ENCODE results near the gene ATP2A3.

The ATP2A3 gene

GRCh38 chr17:3969963-3970362 is 5.7 kb upstream of the ATP2A3 start:
- Histone ChIP-seq H2AFZ (ENCODE audit: insufficient read depth, low read length, poor library complexity) (no peak overlapping the region), H4K8ac (ENCODE audit: low read depth, low read length) (no peak overlapping the region), H2AK5ac (ENCODE audit: low read length) (no peak overlapping the region), H2BK120ac (ENCODE audit: insufficient read depth, low read length, poor library complexity) (no peak overlapping the region), H2BK12ac (ENCODE audit: low read length) (no peak overlapping the region), H2BK5ac (ENCODE audit: low read depth, low read length, poor library complexity) (no peak overlapping the region), H3K23ac (ENCODE audit: low read length) (no peak overlapping the region), H3K36me3 (ENCODE audit: control insufficient read depth in 1 of 2, insufficient read depth in 2 of 2, low read length in 2 of 2) (no peaks in the 10 kb centered on the region), H3K79me1 (ENCODE audit: low read length) (no peaks in the 10 kb centered on the region), H3K4me1 (ENCODE audit: control insufficient read depth in 1 of 2, insufficient read depth in 2 of 2, low read length in 2 of 2) (peaks cover 4 to 6% of the 10 kb centered on the region in 2 experiments), H3K4ac (ENCODE audit: low read depth, low read length) (no peak overlapping the region), H3K4me3 (ENCODE audit: low read depth, low read length) (no peak overlapping the region), H3K27me3 (ENCODE audit: insufficient read depth, low read length) (peaks cover 5% of the 10 kb centered on the region), H3K9me3 (ENCODE audit: insufficient read depth, low read depth, low read length) (peaks cover 6% of the 10 kb centered on the region), H3K27ac (ENCODE audit: low read depth, low read length) (no peak overlapping the region), H3K9ac (ENCODE audit: low read length) (no peak overlapping the region), H3K14ac (ENCODE audit: low read length) (no peak overlapping the region), H3K4me2 (ENCODE audit: low read length) (no peak overlapping the region), H3K79me2 (ENCODE audit: control insufficient read depth, insufficient read depth, low read length, poor library complexity) (no peaks in the 10 kb centered on the region), H4K91ac (ENCODE audit: low read depth, low read length) (no peak overlapping the region), H4K12ac (ENCODE audit: low read depth, low read length) (no peak overlapping the region), H3K18ac (ENCODE audit: low read length) (no peak overlapping the region)
- no peak for DNase-seq
- no CpG with 5 or more reads among the region's 7 CpGs for WGBS (ENCODE audit: extremely low coverage, insufficient coverage, insufficient read length)

GRCh38 chr17:3968886-3969524 is 4.8 kb upstream of the ATP2A3 start:
- no peaks in the 10 kb centered on the region for H3K36me3 ChIP-seq (ENCODE audit: control insufficient read depth in 1 of 2, insufficient read depth in 2 of 2, low read length in 2 of 2)
- no peak overlapping the region for H4K8ac ChIP-seq (ENCODE audit: low read depth, low read length)
- H3K14ac ChIP-seq (ENCODE audit: low read length): no peak overlapping the region
- no peak overlapping the region for H2AFZ ChIP-seq (ENCODE audit: insufficient read depth, low read length, poor library complexity)
- no peak overlapping the region for H3K4me3 ChIP-seq (ENCODE audit: low read depth, low read length)
- no CpG with 5 or more reads among the region's 18 CpGs for WGBS (ENCODE audit: extremely low coverage, insufficient coverage, insufficient read length)
- no peaks in the 10 kb centered on the region for H3K79me2 ChIP-seq (ENCODE audit: control insufficient read depth, insufficient read depth, low read length, poor library complexity)
- peaks cover 14% of the 10 kb centered on the region for H3K27me3 ChIP-seq (ENCODE audit: insufficient read depth, low read length)
- no peak overlapping the region for H4K12ac ChIP-seq (ENCODE audit: low read depth, low read length)
- H3K9me3 ChIP-seq (ENCODE audit: insufficient read depth, low read depth, low read length): peaks cover 3% of the 10 kb centered on the region
- H4K91ac ChIP-seq (ENCODE audit: low read depth, low read length): no peak overlapping the region
- H3K23ac ChIP-seq (ENCODE audit: low read length): no peak overlapping the region
- H3K4ac ChIP-seq (ENCODE audit: low read depth, low read length): no peak overlapping the region
- H2BK120ac ChIP-seq (ENCODE audit: insufficient read depth, low read length, poor library complexity): no peak overlapping the region
- no peak overlapping the region for H3K4me2 ChIP-seq (ENCODE audit: low read length)
- no peak overlapping the region for H2AK5ac ChIP-seq (ENCODE audit: low read length)
- H2BK12ac ChIP-seq (ENCODE audit: low read length): no peak overlapping the region
- DNase-seq: no peak
- H3K18ac ChIP-seq (ENCODE audit: low read length): no peak overlapping the region
- no peak overlapping the region for H2BK5ac ChIP-seq (ENCODE audit: low read depth, low read length, poor library complexity)
- H3K9ac ChIP-seq (ENCODE audit: low read length): no peak overlapping the region
- H3K4me1 ChIP-seq (ENCODE audit: control insufficient read depth in 1 of 2, insufficient read depth in 2 of 2, low read length in 2 of 2): peaks cover 4 to 6% of the 10 kb centered on the region in 2 experiments
- no peaks in the 10 kb centered on the region for H3K79me1 ChIP-seq (ENCODE audit: low read length)
- no peak overlapping the region for H3K27ac ChIP-seq (ENCODE audit: low read depth, low read length)

GRCh38 chr17:3968015-3968414 is 3.8 kb upstream of the ATP2A3 start:
- no peak overlapping the region for H2AFZ ChIP-seq (ENCODE audit: insufficient read depth, low read length, poor library complexity)
- H4K8ac ChIP-seq (ENCODE audit: low read depth, low read length): no peak overlapping the region
- no peak overlapping the region for H4K12ac ChIP-seq (ENCODE audit: low read depth, low read length)
- no peak overlapping the region for H4K91ac ChIP-seq (ENCODE audit: low read depth, low read length)
- H2BK5ac ChIP-seq (ENCODE audit: low read depth, low read length, poor library complexity): no peak overlapping the region
- no peaks in the 10 kb centered on the region for H3K79me2 ChIP-seq (ENCODE audit: control insufficient read depth, insufficient read depth, low read length, poor library complexity)
- H2AK5ac ChIP-seq (ENCODE audit: low read length): no peak overlapping the region
- H3K14ac ChIP-seq (ENCODE audit: low read length): no peak overlapping the region
- no peak overlapping the region for H3K9ac ChIP-seq (ENCODE audit: low read length)
- H3K79me1 ChIP-seq (ENCODE audit: low read length): no peaks in the 10 kb centered on the region
- H3K4ac ChIP-seq (ENCODE audit: low read depth, low read length): no peak overlapping the region
- H2BK12ac ChIP-seq (ENCODE audit: low read length): no peak overlapping the region
- WGBS (ENCODE audit: extremely low coverage, insufficient coverage, insufficient read length): no CpG with 5 or more reads among the region's 3 CpGs
- H3K23ac ChIP-seq (ENCODE audit: low read length): no peak overlapping the region
- peaks cover 24% of the 10 kb centered on the region for H3K27me3 ChIP-seq (ENCODE audit: insufficient read depth, low read length)
- no peak overlapping the region for H3K27ac ChIP-seq (ENCODE audit: low read depth, low read length)
- H3K18ac ChIP-seq (ENCODE audit: low read length): no peak overlapping the region
- H3K4me1 ChIP-seq (ENCODE audit: control insufficient read depth in 1 of 2, insufficient read depth in 2 of 2, low read length in 2 of 2): peaks cover 4 to 6% of the 10 kb centered on the region in 2 experiments
- no peak for DNase-seq
- H3K9me3 ChIP-seq (ENCODE audit: insufficient read depth, low read depth, low read length): peaks cover 3% of the 10 kb centered on the region
- H2BK120ac ChIP-seq (ENCODE audit: insufficient read depth, low read length, poor library complexity): no peak overlapping the region
- no peaks in the 10 kb centered on the region for H3K36me3 ChIP-seq (ENCODE audit: control insufficient read depth in 1 of 2, insufficient read depth in 2 of 2, low read length in 2 of 2)
- H3K4me2 ChIP-seq (ENCODE audit: low read length): no peak overlapping the region
- no peak overlapping the region for H3K4me3 ChIP-seq (ENCODE audit: low read depth, low read length)

- Histone ChIP-seq H3K9me3 (ENCODE audit: insufficient read depth, low read depth, low read length) (peaks cover 5% of the 10 kb centered on the region), H2BK5ac (ENCODE audit: low read depth, low read length, poor library complexity) (no peak overlapping the region), H3K18ac (ENCODE audit: low read length) (no peak overlapping the region), H2BK12ac (ENCODE audit: low read length) (no peak overlapping the region), H3K14ac (ENCODE audit: low read length) (no peak overlapping the region), H3K4me3 (ENCODE audit: low read depth, low read length) (no peak overlapping the region), H3K27ac (ENCODE audit: low read depth, low read length) (no peak overlapping the region), H3K4ac (ENCODE audit: low read depth, low read length) (no peak overlapping the region), H4K91ac (ENCODE audit: low read depth, low read length) (no peak overlapping the region), H3K27me3 (ENCODE audit: insufficient read depth, low read length) (peaks cover 33% of the 10 kb centered on the region), H3K79me1 (ENCODE audit: low read length) (no peaks in the 10 kb centered on the region), H3K4me1 (ENCODE audit: control insufficient read depth in 1 of 2, insufficient read depth in 2 of 2, low read length in 2 of 2) (peaks cover 4 to 6% of the 10 kb centered on the region in 2 experiments), H2AFZ (ENCODE audit: insufficient read depth, low read length, poor library complexity) (no peak overlapping the region), H3K4me2 (ENCODE audit: low read length) (no peak overlapping the region), H3K79me2 (ENCODE audit: control insufficient read depth, insufficient read depth, low read length, poor library complexity) (no peaks in the 10 kb centered on the region), H3K23ac (ENCODE audit: low read length) (no peak overlapping the region), H2AK5ac (ENCODE audit: low read length) (no peak overlapping the region), H3K9ac (ENCODE audit: low read length) (no peak overlapping the region), H4K8ac (ENCODE audit: low read depth, low read length) (no peak overlapping the region), H3K36me3 (ENCODE audit: control insufficient read depth in 1 of 2, insufficient read depth in 2 of 2, low read length in 2 of 2) (no peaks in the 10 kb centered on the region), H4K12ac (ENCODE audit: low read depth, low read length) (no peak overlapping the region), H2BK120ac (ENCODE audit: insufficient read depth, low read length, poor library complexity) (no peak overlapping the region)
- DNase-seq: no peak
- WGBS (ENCODE audit: extremely low coverage, insufficient coverage, insufficient read length): no CpG with 5 or more reads among the region's 14 CpGs
Measured at GRCh38 chr17:3966720-3967363, 2.6 kb upstream of the ATP2A3 start.

Data from trophoblast cell (in vitro differentiated cells and primary cell).